Myocyte (in vitro differentiated cells): ENCODE measurements around the gene TLCD5. TPM values are rescaled to one million over a fixed set of nuclear protein-coding genes. Genes with fewer than 3 reads are reported as not detected.
A peak's percentile ranks its signal among the peaks of the same experiment; 100 is the strongest.

Source experiments
- DNase-seq: peaks from one replicate; pipeline ENCODE4 v3.0.0-alpha.2; 2012; ENCODE audit warnings: low read depth
- total RNA-seq: library from RNA; depleted of rRNA; stranded (reverse); fragments of >200 nt; gene quantifications from 2 replicates; pipeline ENCODE4 v1.2.3, GENCODE V29; 2014

The TLCD5 gene
- total RNA-seq, 1 donor from 2014 or later, result 24.2 TPM

- DNase-seq, result peak; percentile 56
Observed at GRCh38 chr11:120336641-120337354, 11.7 kb downstream of the TLCD5 start.

GRCh38 chr11:120337355-120338106 lies 12.4 kb downstream of the TLCD5 start:
- DNase-seq, result peak; percentile 44

DNA sequence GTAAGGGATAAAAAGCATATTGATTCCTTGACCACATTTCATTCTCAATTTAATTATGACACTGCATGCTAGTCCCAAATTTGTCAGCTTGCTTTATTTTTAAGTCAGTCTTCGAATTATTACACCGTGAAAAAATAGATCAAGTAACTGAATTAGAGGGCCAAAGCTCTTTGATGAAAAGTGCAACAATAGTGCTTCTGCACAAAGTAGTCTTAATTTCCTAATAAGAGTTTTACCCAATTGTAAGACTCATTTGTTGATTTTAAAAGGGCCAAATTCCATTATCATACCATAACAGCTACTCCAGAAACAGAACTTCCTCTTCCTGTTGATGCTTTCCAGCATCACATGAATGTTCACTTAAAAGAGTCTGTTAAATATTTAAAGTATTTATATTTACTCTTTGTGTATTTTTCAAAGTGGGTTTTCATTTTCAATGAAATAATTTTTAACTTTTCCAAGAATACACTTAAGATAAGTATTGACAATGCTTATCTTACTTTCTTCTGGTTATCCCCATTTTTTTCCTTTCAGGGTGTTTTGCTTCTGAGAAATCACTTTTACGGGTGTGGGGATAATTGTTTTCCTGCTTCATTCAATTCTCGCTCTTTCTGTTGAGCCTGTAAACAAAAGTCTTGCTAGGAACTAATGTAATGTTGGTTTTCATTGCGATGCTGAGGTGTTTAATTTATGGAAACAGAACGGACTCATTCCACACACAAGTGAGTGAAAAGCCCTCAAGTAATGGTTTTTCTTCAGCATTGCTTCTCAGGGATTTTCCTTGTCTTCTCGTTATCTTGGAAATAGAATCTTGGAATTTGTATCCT lies 13.2 kb downstream of the TLCD5 start:
- peak; percentile 7 for DNase-seq

- DNase-seq, result peak; percentile 89
Observed at GRCh38 chr11:120339394-120339890, 14.3 kb downstream of the TLCD5 start.

GRCh38 chr11:120340529-120340928 lies 15.4 kb downstream of the TLCD5 start:
- DNase-seq, result no peak

- no peak for DNase-seq
Observed at GRCh38 chr11:120342226-120342625, 17.1 kb downstream of the TLCD5 start.

GRCh38 chr11:120342678-120343077 lies 17.6 kb downstream of the TLCD5 start:
- no peak for DNase-seq

DNA sequence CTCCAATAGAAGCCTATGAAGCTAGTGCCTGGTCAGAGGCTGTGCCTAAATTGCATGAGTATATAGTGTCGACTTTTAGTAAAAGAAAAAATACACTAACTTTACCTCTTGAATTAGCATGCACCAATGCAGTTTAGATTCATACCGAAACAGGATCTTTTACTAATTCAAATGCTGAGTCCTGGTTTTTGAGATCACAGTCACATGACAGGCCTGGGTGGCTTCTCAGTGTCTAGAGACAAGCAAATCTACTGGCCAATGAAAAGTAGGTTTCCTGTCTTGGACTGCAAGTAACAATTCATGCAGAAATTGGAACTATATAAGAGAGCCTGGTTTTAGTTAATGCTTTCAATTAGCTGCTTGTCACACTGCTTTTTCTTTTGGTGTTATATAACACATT lies 18.3 kb downstream of the TLCD5 start:
- DNase-seq, result no peak

DNA sequence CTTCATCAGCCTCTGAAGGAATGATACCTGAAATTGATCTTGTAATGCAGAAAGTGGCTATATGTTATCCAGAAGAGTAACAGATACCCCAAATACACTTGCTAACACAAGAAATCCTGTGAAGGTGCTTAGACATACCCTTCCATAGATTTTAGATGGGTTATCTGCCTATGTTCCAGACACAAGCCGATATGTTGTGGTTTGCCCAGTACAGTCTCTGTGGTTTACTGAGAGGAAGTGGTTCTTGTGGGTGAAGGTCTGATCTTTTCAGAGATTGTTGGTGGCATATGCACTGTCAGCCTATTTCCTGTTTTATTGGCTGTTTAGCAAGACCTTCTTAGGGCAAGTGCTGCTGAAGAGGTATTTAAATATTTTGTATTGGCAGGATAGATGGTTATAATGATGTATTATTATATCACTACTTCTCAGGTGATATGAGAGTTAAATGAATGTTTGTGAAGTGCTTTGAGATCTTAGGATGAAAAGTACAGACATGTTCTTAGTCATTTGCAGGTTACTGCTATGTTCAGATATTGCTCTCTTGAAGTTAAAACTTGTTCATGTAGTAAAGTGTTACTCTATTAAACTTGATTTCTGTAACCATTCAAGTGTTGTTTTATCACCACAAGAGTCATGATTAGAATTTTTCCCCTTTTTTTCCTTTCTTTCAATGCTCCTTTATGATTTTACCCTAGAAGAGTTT lies 19.4 kb downstream of the TLCD5 start:
- peak; percentile 68 for DNase-seq

- no peak for DNase-seq
Observed at GRCh38 chr11:120346233-120346632, 21.1 kb downstream of the TLCD5 start.

GRCh38 chr11:120350637-120351036 lies 25.5 kb downstream of the TLCD5 start:
- DNase-seq, result no peak

GRCh38 chr11:120352405-120352804 lies 27.3 kb downstream of the TLCD5 start:
- no peak for DNase-seq

DNA sequence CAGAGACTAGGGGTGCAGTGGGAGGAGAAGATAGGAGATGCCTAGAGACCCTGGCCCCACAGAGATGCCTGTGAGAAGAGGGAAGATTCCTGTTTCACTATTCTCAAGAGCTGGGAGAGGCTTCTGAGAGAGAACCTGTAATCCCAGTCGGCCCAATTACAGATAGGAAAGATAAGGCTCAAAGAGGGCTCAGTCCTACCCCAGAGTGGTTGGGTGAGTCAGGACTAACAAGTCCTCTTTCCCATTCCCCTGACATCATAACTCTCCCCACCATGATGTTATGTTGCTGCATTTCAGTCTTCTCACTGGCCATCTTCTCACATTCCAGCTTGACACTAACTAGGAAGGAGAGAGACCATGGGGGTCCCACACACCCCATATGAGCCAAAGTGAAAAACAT lies 29.0 kb downstream of the TLCD5 start:
- no peak for DNase-seq

DNA sequence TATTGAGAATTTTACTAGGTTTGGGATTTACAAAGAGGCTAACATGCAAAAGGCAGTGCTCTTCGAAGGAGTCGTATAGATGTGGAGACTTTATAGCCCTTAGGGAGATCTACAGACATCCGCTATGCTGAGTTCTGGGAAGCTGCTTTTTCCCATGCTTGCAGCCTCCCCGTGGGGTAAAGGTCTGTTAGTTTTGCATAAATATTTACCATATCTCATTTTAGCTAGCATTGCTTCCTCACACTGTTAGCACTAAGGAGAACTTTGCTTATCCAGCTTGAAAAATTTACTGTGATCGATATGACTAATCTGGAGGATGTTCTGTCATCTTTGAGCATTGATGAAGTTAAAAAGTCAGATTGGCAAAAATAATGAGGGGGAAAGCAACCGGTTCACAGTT lies 29.7 kb downstream of the TLCD5 start:
- DNase-seq, result no peak

DNA sequence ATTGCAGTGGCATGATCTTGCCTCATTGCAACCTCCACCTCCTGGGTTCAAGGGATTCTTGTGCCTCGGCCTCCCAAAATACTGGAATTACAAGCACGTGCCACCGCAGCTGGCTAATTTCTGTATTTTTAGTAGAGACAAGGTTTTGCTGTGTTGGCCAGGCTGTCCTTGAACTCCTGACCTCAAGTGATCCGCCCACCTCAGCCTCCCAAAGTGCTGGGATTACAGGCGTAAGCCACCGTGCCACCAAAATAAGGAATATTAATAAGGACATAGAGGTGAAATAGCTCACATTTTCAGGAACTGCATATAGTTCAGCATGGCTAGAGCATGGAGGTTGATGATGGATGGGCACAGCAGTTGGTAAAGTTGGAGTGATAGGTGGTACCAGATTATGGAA lies 32.5 kb downstream of the TLCD5 start:
- DNase-seq, result no peak

GRCh38 chr11:120358729-120359128 lies 33.6 kb downstream of the TLCD5 start:
- no peak for DNase-seq

- no peak for DNase-seq
Observed at GRCh38 chr11:120363436-120363835, 38.3 kb downstream of the TLCD5 start.

- DNase-seq, result no peak
Observed at GRCh38 chr11:120365512-120365911, 40.4 kb downstream of the TLCD5 start.

GRCh38 chr11:120372296-120372695 lies 47.2 kb downstream of the TLCD5 start:
- no peak for DNase-seq

- DNase-seq, result no peak
Observed at GRCh38 chr11:120375076-120375475, 50.0 kb downstream of the TLCD5 start.

- no peak for DNase-seq
Observed at GRCh38 chr11:120376547-120377182, 51.6 kb downstream of the TLCD5 start.
